GM21717 (cell line): Measurements from ENCODE around the gene SLC39A11.
"Not testable (repeated sequence)": the region's sequence is repeated elsewhere in the genome, so short reads cannot be mapped to it uniquely, and the experiment has no call there.

ENCODE experiments used
- ATAC-seq: cut with Tn5 transposase; IDR thresholded peaks from one replicate; pipeline ENCODE4 v1.9.1; 2021; ENCODE audit warnings: mild to moderate bottlenecking, moderate library complexity; ENCODE audit not compliant: unreplicated experiment

The SLC39A11 gene

GRCh38 chr17:72726936-72727335 lies 365.6 kb downstream of the SLC39A11 start:
- ATAC-seq = peak; percentile 87

DNA sequence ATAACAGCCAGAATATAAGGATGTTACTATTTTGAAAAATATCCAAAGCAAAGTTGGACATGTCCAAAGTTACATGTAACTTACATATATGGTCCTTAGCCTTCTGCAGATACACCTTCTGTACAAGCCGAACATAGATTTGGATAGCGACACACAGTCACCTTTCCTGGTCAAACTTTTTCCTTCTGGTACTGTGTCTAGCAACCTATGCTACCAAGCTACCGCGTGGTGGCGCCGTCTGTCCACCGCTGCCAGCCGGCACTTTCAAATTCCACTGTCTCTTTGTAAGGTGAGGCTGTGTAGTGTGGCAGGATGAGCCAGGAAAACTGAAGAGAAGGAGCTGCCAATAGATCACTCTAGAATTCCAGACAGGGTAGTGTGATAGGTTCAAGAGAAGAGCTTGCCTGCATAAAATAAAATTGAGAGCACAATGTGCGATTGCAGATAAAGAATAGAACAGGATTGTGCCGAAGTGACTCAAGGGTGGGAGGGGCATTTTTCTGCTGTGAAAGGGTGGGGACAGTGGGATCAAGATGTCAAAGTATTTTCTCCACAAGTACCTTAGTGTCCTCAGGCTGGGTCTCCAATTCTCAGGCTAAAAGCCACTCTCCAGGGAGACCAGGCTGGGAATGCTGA lies 366.9 kb downstream of the SLC39A11 start:
- ATAC-seq = no peak

DNA sequence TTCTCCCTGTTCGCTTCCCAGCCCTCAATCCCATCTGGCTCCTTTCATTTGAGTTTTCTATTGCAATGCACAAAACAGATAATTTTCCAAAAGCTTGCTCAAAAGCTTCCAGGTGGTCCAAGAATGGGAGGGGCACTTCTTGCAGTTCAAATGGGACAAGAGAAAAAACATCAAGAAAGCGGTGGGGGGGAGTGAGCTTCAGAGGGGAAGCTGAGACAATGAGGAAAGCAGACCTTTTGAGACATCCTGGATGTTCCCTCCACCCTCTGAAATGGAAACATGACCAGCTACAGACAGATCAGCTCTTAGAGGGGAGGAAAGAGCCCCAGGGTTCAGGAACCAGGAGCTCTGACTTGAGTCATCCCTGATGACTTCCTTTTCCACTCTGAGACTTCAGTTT lies 368.2 kb downstream of the SLC39A11 start:
- no peak for ATAC-seq

DNA sequence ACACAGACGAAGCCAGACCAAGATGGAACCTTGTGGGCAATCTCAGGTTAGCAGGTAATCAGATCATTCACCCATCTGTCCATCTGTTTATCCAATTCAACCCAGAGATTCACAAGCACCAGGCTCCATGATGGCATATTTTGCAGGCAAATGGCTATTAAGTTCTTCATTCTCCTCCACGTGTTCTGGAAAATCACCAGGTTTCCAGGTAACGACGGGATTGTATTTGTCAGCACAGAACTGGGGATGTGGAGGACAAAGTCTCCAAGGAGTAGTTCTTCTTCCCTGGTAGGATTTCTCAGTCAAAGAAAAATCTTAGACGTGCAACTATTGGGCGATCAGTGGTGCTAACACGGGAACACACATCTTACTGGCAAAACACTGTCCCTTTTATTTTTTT lies 368.8 kb downstream of the SLC39A11 start:
- ATAC-seq = no peak

DNA sequence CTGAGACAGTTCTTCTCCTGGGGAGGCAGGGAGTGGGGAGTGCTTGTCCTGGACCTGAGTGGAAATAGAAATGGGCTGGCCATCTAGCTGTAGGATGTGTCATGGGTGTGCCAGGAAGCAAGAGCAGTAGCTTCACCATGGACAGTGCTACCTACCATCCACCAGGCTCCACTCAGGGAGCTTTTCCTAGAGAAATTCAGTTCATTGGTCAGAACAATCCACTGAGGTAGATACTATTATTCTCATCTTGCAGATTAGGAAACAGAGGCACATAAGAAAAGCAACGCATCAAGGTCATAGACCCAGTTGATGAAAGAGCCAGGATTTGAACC lies 372.0 kb downstream of the SLC39A11 start:
- ATAC-seq = no peak

- no peak for ATAC-seq
Observed at GRCh38 chr17:72719578-72720493, 372.7 kb downstream of the SLC39A11 start.

GRCh38 chr17:72719206-72719577 lies 373.3 kb downstream of the SLC39A11 start:
- no peak for ATAC-seq

DNA sequence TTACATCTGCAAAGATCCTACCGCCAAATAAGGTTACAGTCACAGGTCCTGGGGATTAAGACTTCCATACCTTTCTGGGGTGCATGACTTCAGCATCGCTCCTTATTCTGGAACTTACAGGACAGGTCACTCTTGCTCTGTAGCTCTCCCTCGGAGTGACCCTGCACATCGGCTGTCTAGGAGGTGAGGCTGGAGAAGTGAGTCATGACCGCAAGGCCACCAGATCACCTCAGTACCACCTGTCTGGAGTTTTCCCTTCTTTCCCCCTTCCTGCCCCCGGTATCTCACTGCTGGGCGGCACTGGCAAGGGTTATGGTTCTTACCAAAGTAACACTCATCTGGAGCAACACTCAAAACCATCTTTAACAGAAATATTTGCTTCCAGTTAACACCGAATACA lies 374.8 kb downstream of the SLC39A11 start:
- ATAC-seq = no peak

GRCh38 chr17:72717276-72717675 lies 375.2 kb downstream of the SLC39A11 start:
- no peak for ATAC-seq

DNA sequence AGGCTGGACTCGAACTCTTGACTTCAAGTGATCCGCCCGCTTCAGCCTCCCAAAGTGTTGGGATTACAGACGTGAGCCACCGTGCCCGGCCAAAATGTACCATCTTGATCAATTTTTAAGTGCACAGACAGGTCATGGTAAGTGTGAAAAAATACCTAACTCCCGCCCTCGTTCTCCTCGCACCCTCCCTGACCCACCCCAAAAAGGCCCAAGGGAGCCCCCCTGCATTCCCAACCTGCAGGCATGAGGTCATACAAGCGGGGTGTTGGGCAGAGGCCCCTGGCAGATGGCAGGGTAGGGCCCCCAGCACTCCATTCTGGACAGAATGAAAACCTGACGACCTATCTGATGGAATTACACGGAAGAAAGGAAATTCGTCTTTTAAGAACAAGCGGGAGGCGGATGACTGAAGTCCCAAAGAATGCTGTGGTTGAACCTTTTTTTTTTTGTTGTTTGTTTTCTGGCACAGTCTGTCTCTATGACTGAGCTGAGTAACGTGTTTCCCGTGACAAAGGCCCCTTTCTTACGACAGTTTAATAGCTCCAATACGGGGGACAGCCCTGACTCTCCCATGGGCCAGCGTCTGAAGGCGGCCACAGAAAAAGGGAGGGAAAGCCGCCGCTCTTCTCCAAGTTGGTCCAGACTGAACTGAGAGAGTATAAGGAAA lies 376.4 kb downstream of the SLC39A11 start:
- no peak for ATAC-seq

GRCh38 chr17:72714357-72714966 lies 378.0 kb downstream of the SLC39A11 start:
- peak; percentile 39 for ATAC-seq

GRCh38 chr17:72713701-72714100 lies 378.8 kb downstream of the SLC39A11 start:
- ATAC-seq = no peak

DNA sequence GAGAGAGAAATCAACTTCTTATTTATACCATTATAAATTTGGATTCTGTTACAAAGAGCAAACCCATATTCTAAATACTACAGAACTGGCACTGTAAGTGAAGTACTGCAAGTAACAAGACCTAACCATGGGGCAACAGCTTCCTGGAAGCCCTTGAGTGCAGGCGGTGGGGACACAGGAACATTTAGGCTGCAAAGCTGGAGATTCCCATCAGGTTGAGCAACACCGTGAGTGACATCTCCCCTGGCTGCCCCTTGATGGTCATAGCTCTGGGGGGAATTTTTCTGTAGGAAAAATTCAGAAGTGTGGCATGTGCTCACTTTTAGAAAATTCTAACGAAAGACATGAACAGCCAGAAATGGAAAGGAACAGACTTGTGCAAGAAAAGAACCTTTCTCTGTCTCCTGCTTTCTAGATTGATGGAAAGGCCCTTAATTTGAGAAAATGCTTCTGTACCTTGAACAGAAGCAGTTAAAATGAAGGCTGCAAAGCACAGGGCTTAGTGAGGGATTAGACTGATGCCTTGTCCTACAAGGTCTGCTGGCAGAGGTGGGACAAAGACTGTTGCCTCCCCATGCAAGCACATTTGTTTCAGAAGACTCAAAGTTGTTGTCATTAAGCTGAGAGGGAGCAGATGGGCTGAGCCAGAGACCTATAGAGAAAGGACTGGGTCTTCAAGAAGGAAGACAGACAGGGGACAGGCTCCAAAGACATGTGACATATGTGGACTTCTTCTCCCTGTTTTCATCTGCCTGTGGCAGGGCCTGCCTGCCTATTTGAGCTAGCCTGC lies 380.8 kb downstream of the SLC39A11 start:
- ATAC-seq = no peak

- no peak for ATAC-seq
Observed at GRCh38 chr17:72710834-72711233, 381.7 kb downstream of the SLC39A11 start.

- no peak for ATAC-seq
Observed at GRCh38 chr17:72710202-72710601, 382.3 kb downstream of the SLC39A11 start.

DNA sequence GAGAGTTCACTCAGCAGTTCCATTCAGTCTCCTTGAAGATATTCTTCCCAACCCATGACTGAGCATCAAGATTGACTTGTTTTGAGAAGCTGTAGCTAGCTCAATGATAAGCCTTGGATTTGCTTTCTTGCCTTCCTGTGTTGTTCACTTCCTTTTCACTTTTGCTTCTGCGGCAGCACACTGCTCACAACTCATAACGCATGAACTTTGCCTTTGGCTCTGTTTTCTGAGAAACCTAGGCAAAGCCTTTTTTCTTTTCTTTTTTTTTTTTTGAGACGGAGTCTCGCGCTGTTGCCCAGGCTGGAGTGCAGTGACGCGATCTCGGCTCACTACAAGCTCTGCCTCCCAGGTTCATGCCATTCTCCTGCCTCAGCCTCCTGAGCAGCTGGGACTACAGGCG lies 383.8 kb downstream of the SLC39A11 start:
- ATAC-seq = not testable (repeated sequence)

GRCh38 chr17:72707881-72708280 lies 384.6 kb downstream of the SLC39A11 start:
- ATAC-seq = no peak

GRCh38 chr17:72706396-72706981 lies 386.0 kb downstream of the SLC39A11 start:
- no peak for ATAC-seq

DNA sequence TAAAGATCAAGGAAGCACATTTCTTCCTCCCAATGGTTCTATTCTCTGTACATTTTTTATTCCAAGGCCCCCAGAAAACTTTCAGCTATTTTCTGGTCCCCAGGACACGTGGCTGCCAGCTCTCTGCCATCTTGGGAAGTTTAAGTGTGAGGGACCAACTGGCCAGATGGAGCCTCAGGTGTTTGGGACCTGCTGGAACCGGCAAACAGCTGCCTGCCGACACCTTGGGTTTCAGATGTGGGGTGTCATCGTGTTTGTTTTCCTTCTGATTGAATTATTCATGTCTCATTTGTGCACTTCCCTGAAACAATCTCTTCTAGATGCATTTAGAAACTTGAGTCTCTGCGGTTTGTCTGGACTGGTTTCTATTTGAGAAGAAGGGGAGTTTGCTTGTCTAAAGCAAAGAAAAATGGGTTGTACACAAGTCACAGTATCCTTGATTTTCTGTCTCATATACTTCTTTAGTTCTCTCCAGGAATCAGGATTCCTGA lies 386.5 kb downstream of the SLC39A11 start:
- peak; percentile 87 for ATAC-seq

- no peak for ATAC-seq
Observed at GRCh38 chr17:72702998-72703397, 389.5 kb downstream of the SLC39A11 start.
